Measurements from ENCODE around the gene YPEL3.

YPEL3 gene

GRCh38 chr16:30137897-30138296, 41.9 kb upstream of the YPEL3 start:
- H3K79me1 ChIP-seq (ENCODE audit: low read length): no peaks in the 10 kb centered on the region
- H3K4me1 ChIP-seq (ENCODE audit: control insufficient read depth in 1 of 2, insufficient read depth in 2 of 2, low read length in 2 of 2): no peaks in the 10 kb centered on the region

DNA sequence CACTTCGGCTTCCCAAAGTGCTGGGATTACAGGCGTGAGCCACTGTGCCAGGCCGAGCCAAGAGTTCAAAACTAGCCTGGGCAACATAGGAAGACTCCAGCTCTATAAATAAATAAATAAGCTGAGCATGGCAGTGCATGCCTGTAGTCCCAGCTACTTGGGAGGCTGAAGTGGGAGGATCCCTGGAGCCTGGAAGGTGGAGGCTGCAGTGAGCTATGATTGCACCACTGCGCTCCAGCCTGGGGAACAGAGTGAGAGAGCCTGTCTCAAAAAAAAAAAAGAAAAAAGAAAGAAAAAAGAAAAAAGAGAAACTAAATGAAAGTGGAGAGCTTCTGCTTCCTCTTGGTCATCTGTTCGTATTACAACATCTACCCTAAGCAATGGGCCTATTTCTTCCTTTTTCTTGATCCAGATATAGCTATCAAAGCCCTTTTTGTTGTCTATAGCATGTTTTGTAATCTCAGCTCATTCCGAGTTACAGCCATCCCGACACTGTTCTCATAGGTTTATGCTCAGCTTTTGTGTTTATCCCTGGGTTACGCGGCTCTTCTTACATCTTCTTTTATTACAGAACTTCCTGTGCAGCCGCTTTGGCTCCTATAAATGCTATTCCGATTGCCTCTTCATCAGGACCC, 41.1 kb upstream of the YPEL3 start:
- WGBS (ENCODE audit: extremely low coverage, insufficient coverage, insufficient read length): no CpG with 5 or more reads among the region's 11 CpGs
- H3K4me2 ChIP-seq (ENCODE audit: low read length): no peak overlapping the region
- H2BK5ac ChIP-seq (ENCODE audit: low read depth, low read length, poor library complexity): no peak overlapping the region
- H3K27me3 ChIP-seq (ENCODE audit: insufficient read depth, low read length): no peaks in the 10 kb centered on the region
- no peak overlapping the region for H2AFZ ChIP-seq (ENCODE audit: insufficient read depth, low read length, poor library complexity)
- DNase-seq: no peak
- H3K9ac ChIP-seq (ENCODE audit: low read length): no peak overlapping the region
- H4K91ac ChIP-seq (ENCODE audit: low read depth, low read length): no peak overlapping the region
- no peak overlapping the region for H3K4me3 ChIP-seq (ENCODE audit: low read depth, low read length)
- H3K14ac ChIP-seq (ENCODE audit: low read length): no peak overlapping the region
- no peaks in the 10 kb centered on the region for H3K79me2 ChIP-seq (ENCODE audit: control insufficient read depth, insufficient read depth, low read length, poor library complexity)
- no peaks in the 10 kb centered on the region for H3K9me3 ChIP-seq (ENCODE audit: insufficient read depth, low read depth, low read length)
- no peak overlapping the region for H2BK120ac ChIP-seq (ENCODE audit: insufficient read depth, low read length, poor library complexity)
- H2AK5ac ChIP-seq (ENCODE audit: low read length): no peak overlapping the region
- H3K4ac ChIP-seq (ENCODE audit: low read depth, low read length): no peak overlapping the region
- H3K4me1 ChIP-seq (ENCODE audit: control insufficient read depth in 1 of 2, insufficient read depth in 2 of 2, low read length in 2 of 2): no peaks in the 10 kb centered on the region
- H2BK12ac ChIP-seq (ENCODE audit: low read length): no peak overlapping the region
- no peak overlapping the region for H3K27ac ChIP-seq (ENCODE audit: low read depth, low read length)
- H3K79me1 ChIP-seq (ENCODE audit: low read length): no peaks in the 10 kb centered on the region
- no peak overlapping the region for H3K23ac ChIP-seq (ENCODE audit: low read length)
- H4K12ac ChIP-seq (ENCODE audit: low read depth, low read length): no peak overlapping the region
- no peak overlapping the region for H3K18ac ChIP-seq (ENCODE audit: low read length)
- no peak overlapping the region for H4K8ac ChIP-seq (ENCODE audit: low read depth, low read length)
- H3K36me3 ChIP-seq (ENCODE audit: control insufficient read depth in 1 of 2, insufficient read depth in 2 of 2, low read length in 2 of 2): no peaks in the 10 kb centered on the region

More at GRCh38 chr16:30137897-30138296, 41.9 kb upstream of the YPEL3 start:
- H3K27ac ChIP-seq (ENCODE audit: low read depth, low read length): no peak overlapping the region
- H3K4me2 ChIP-seq (ENCODE audit: low read length): no peak overlapping the region
- H3K9me3 ChIP-seq (ENCODE audit: insufficient read depth, low read depth, low read length): no peaks in the 10 kb centered on the region
- no peak overlapping the region for H4K12ac ChIP-seq (ENCODE audit: low read depth, low read length)
- no peaks in the 10 kb centered on the region for H3K79me2 ChIP-seq (ENCODE audit: control insufficient read depth, insufficient read depth, low read length, poor library complexity)
- no peak overlapping the region for H4K8ac ChIP-seq (ENCODE audit: low read depth, low read length)
- H3K9ac ChIP-seq (ENCODE audit: low read length): no peak overlapping the region
- H2AFZ ChIP-seq (ENCODE audit: insufficient read depth, low read length, poor library complexity): no peak overlapping the region
- H2BK12ac ChIP-seq (ENCODE audit: low read length): no peak overlapping the region
- DNase-seq: no peak
- no peak overlapping the region for H2AK5ac ChIP-seq (ENCODE audit: low read length)
- no peak overlapping the region for H3K14ac ChIP-seq (ENCODE audit: low read length)
- H4K91ac ChIP-seq (ENCODE audit: low read depth, low read length): no peak overlapping the region
- H3K36me3 ChIP-seq (ENCODE audit: control insufficient read depth in 1 of 2, insufficient read depth in 2 of 2, low read length in 2 of 2): no peaks in the 10 kb centered on the region
- no peaks in the 10 kb centered on the region for H3K27me3 ChIP-seq (ENCODE audit: insufficient read depth, low read length)
- H2BK120ac ChIP-seq (ENCODE audit: insufficient read depth, low read length, poor library complexity): no peak overlapping the region
- no peak overlapping the region for H3K4ac ChIP-seq (ENCODE audit: low read depth, low read length)
- H3K4me3 ChIP-seq (ENCODE audit: low read depth, low read length): no peak overlapping the region
- H3K23ac ChIP-seq (ENCODE audit: low read length): no peak overlapping the region
- WGBS (ENCODE audit: extremely low coverage, insufficient coverage, insufficient read length): no CpG with 5 or more reads among the region's 8 CpGs
- no peak overlapping the region for H3K18ac ChIP-seq (ENCODE audit: low read length)
- H2BK5ac ChIP-seq (ENCODE audit: low read depth, low read length, poor library complexity): no peak overlapping the region

- Histone ChIP-seq H3K4me2 (ENCODE audit: low read length) (no peak overlapping the region), H4K12ac (ENCODE audit: low read depth, low read length) (no peak overlapping the region), H3K14ac (ENCODE audit: low read length) (no peak overlapping the region), H3K36me3 (ENCODE audit: control insufficient read depth in 1 of 2, insufficient read depth in 2 of 2, low read length in 2 of 2) (no peaks in the 10 kb centered on the region), H3K79me2 (ENCODE audit: control insufficient read depth, insufficient read depth, low read length, poor library complexity) (no peaks in the 10 kb centered on the region), H3K4ac (ENCODE audit: low read depth, low read length) (no peak overlapping the region), H2AFZ (ENCODE audit: insufficient read depth, low read length, poor library complexity) (no peak overlapping the region), H4K8ac (ENCODE audit: low read depth, low read length) (no peak overlapping the region), H2BK12ac (ENCODE audit: low read length) (no peak overlapping the region), H3K9ac (ENCODE audit: low read length) (no peak overlapping the region), H3K18ac (ENCODE audit: low read length) (no peak overlapping the region), H3K79me1 (ENCODE audit: low read length) (no peaks in the 10 kb centered on the region), H3K23ac (ENCODE audit: low read length) (no peak overlapping the region), H3K4me3 (ENCODE audit: low read depth, low read length) (no peak overlapping the region), H2BK5ac (ENCODE audit: low read depth, low read length, poor library complexity) (no peak overlapping the region), H3K27ac (ENCODE audit: low read depth, low read length) (no peak overlapping the region), H3K9me3 (ENCODE audit: insufficient read depth, low read depth, low read length) (no peaks in the 10 kb centered on the region), H3K4me1 (ENCODE audit: control insufficient read depth in 1 of 2, insufficient read depth in 2 of 2, low read length in 2 of 2) (no peaks in the 10 kb centered on the region), H2BK120ac (ENCODE audit: insufficient read depth, low read length, poor library complexity) (no peak overlapping the region), H2AK5ac (ENCODE audit: low read length) (no peak overlapping the region), H3K27me3 (ENCODE audit: insufficient read depth, low read length) (no peaks in the 10 kb centered on the region), H4K91ac (ENCODE audit: low read depth, low read length) (no peak overlapping the region)
- DNase-seq: no peak
- WGBS (ENCODE audit: extremely low coverage, insufficient coverage, insufficient read length): no CpG with 5 or more reads among the region's 3 CpGs
Observed at GRCh38 chr16:30132591-30132990, 36.6 kb upstream of the YPEL3 start.

DNA sequence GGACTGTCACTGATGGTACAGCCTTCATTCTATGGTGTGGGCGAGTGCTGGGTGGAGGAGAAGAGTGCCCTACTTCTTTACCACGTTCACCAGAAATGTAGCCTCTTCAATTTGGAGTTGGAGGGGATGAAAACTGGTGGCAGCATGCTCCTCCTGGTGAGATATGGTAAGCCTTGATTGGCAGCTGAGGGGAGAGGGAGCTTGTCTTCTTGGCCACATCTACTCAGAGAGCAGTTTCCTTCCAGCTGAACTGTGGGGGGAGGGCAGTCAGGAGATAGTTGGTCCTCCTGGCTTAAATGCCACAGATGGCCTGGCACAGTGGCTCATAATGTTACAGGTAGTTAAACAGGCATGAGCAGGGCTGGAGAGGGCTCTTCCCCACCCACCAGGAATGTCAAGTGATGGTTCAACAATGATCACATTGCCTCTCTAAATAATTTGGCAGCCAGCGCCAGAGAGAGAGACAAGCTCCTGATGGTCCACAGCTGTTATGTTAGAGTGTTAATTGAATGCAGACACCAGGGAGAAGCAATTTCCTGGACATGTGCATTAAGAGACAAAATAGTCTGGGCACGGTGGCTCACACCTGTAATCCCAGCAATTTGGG, 36.0 kb upstream of the YPEL3 start:
- no peak overlapping the region for H3K4ac ChIP-seq (ENCODE audit: low read depth, low read length)
- no peak overlapping the region for H2BK12ac ChIP-seq (ENCODE audit: low read length)
- H3K79me1 ChIP-seq (ENCODE audit: low read length): no peaks in the 10 kb centered on the region
- no peak overlapping the region for H3K4me3 ChIP-seq (ENCODE audit: low read depth, low read length)
- no peak for DNase-seq
- no peak overlapping the region for H4K91ac ChIP-seq (ENCODE audit: low read depth, low read length)
- no peaks in the 10 kb centered on the region for H3K27me3 ChIP-seq (ENCODE audit: insufficient read depth, low read length)
- H3K27ac ChIP-seq (ENCODE audit: low read depth, low read length): no peak overlapping the region
- WGBS (ENCODE audit: extremely low coverage, insufficient coverage, insufficient read length): no CpG with 5 or more reads among the region's 4 CpGs
- no peak overlapping the region for H2BK5ac ChIP-seq (ENCODE audit: low read depth, low read length, poor library complexity)
- no peak overlapping the region for H4K12ac ChIP-seq (ENCODE audit: low read depth, low read length)
- no peak overlapping the region for H3K14ac ChIP-seq (ENCODE audit: low read length)
- no peak overlapping the region for H3K23ac ChIP-seq (ENCODE audit: low read length)
- no peak overlapping the region for H3K18ac ChIP-seq (ENCODE audit: low read length)
- no peak overlapping the region for H2BK120ac ChIP-seq (ENCODE audit: insufficient read depth, low read length, poor library complexity)
- H3K4me1 ChIP-seq (ENCODE audit: control insufficient read depth in 1 of 2, insufficient read depth in 2 of 2, low read length in 2 of 2): no peaks in the 10 kb centered on the region
- no peak overlapping the region for H2AFZ ChIP-seq (ENCODE audit: insufficient read depth, low read length, poor library complexity)
- H3K36me3 ChIP-seq (ENCODE audit: control insufficient read depth in 1 of 2, insufficient read depth in 2 of 2, low read length in 2 of 2): no peaks in the 10 kb centered on the region
- no peak overlapping the region for H2AK5ac ChIP-seq (ENCODE audit: low read length)
- no peak overlapping the region for H4K8ac ChIP-seq (ENCODE audit: low read depth, low read length)
- H3K9ac ChIP-seq (ENCODE audit: low read length): no peak overlapping the region
- no peak overlapping the region for H3K4me2 ChIP-seq (ENCODE audit: low read length)
- no peaks in the 10 kb centered on the region for H3K9me3 ChIP-seq (ENCODE audit: insufficient read depth, low read depth, low read length)
- no peaks in the 10 kb centered on the region for H3K79me2 ChIP-seq (ENCODE audit: control insufficient read depth, insufficient read depth, low read length, poor library complexity)
